Measurements from ENCODE around the gene DSP.

The DSP gene

GRCh38 chr6:7546383-7546782 is 4.9 kb downstream of the DSP start:
- TF ChIP-seq CTCF (IDR thresholded peaks at IDR 0.05; ENCODE audit: control insufficient read depth, extremely low read depth, insufficient read depth), result no peak
- no peak overlapping the region for H3K4me3 ChIP-seq (ENCODE audit: low read depth, low read length)

DNA sequence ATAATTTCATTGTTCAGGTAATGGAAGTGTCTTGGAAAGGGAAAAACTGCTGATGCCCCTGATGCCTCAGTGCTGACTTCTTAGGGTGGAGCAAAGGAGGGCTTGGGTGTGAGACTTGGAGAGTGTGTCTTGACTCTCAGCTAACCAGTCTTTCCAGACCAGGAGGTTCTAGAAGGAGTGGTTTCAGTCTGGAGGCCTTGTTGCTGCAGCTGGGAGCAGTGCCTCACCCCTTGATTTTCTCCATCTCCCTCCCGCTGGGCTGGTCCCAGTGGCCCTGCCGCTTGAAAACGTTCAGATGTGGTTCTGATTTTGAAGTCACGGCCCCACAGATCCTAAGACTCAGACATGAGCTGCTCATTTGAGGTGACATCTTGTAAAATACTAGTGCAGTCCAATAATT is 5.4 kb downstream of the DSP start:
- TF ChIP-seq CTCF (IDR thresholded peaks at IDR 0.05; ENCODE audit: control insufficient read depth, extremely low read depth, insufficient read depth), result no peak
- no peak overlapping the region for H3K4me3 ChIP-seq (ENCODE audit: low read depth, low read length)
- DNase-seq (ENCODE audit: low read depth), result no peak

More at GRCh38 chr6:7546383-7546782, 4.9 kb downstream of the DSP start:
- DNase-seq (ENCODE audit: low read depth), result no peak

DNA sequence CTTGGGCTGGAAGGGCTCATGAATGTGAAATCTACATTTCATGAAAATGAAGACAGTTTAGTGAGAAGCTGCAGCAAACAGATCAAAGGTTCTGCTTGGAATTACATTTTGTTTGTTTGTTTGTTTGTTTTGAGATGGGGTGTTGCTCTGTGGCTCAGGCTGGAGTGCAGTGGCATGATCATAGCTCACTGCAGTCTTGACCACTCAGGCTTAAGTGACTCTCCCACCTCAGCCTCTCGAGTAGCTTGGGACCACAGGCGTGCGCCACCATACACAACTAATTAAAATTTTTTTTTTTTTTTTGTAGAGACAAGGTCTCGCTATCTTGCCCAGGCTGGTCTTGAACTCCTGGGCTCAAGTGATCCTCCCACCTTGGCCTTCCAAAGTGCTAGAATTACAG is 5.8 kb downstream of the DSP start:
- TF ChIP-seq CTCF (IDR thresholded peaks at IDR 0.05; ENCODE audit: control insufficient read depth, extremely low read depth, insufficient read depth), result no peak
- no peak overlapping the region for H3K4me3 ChIP-seq (ENCODE audit: low read depth, low read length)
- no peak for DNase-seq (ENCODE audit: low read depth)

- no peak for DNase-seq (ENCODE audit: low read depth)
Observed at GRCh38 chr6:7550433-7550801, 8.9 kb downstream of the DSP start.

GRCh38 chr6:7554533-7555275 is 13.2 kb downstream of the DSP start:
- no peak for TF ChIP-seq CTCF (IDR thresholded peaks at IDR 0.05; ENCODE audit: control insufficient read depth, extremely low read depth, insufficient read depth)
- no peak for DNase-seq (ENCODE audit: low read depth)
- H3K4me3 ChIP-seq (ENCODE audit: low read depth, low read length), result no peak overlapping the region

More at GRCh38 chr6:7550433-7550801, 8.9 kb downstream of the DSP start:
- no peak overlapping the region for H3K4me3 ChIP-seq (ENCODE audit: low read depth, low read length)
- no peak for TF ChIP-seq CTCF (IDR thresholded peaks at IDR 0.05; ENCODE audit: control insufficient read depth, extremely low read depth, insufficient read depth)

DNA sequence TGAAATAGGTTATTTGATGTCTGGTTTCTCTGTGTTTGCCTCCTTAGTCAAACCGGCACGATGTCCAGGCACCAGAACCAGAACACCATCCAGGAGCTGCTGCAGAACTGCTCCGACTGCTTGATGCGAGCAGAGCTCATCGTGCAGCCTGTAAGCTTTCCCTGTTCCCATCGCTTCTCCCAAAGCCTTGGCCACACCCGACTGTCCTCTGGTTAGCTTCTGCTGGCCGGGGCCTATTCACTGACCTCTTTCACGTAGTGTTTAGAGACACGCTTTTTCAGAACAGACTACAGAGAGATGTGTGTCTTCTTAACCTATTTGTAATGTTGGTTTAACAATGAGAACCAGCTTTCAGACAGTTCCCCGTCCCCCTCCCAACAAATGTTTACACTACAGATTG is 14.2 kb downstream of the DSP start:
- DNase-seq (ENCODE audit: low read depth), result no peak
- no peak overlapping the region for H3K4me3 ChIP-seq (ENCODE audit: low read depth, low read length)
- no peak for TF ChIP-seq CTCF (IDR thresholded peaks at IDR 0.05; ENCODE audit: control insufficient read depth, extremely low read depth, insufficient read depth)

All from LNCaP clone FGC (cell line).